ENCODE results near the gene C16orf90.

GRCh38 chr16:3492356-3492755, 2.9 kb downstream of the C16orf90 start:
- TF ChIP-seq GATA3 (IDR thresholded peaks at IDR 0.05; ENCODE audit: low read depth, low read length) (no peak), GATA2 (IDR thresholded peaks at IDR 0.05; ENCODE audit: low read depth, low read length) (no peak)

Measured in SH-SY5Y (cell line).